ENCODE data around the gene TPD52L1. TPM values are rescaled to one million over a fixed set of nuclear protein-coding genes. Genes with fewer than 3 reads are reported as not detected.

Gene TPD52L1
- total RNA-seq, 1 donor from 2014 or later = 15.6 TPM

DNA sequence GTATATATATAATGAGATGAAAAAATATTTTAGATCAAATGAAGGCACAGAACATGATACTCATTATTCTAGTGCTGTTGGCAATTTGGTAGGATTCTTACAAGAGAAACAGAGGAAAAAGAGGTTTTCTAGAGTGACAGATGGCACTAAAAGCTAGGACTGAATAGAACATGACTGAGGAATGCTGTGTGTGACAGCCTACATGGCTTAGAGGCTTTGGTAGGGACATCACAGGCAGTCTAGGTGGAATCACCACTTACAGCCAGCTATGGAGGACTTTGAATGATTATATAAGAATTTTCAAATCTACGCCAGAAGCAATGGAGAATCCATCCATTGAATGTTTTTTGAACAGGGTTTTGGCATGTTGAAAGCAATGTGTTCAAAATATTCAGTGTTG lies 52.8 kb downstream of the TPD52L1 start:
- DNase-seq = no peak
- H3K36me3 ChIP-seq = no peaks in the 10 kb centered on the region
- H3K9me3 ChIP-seq = no peaks in the 10 kb centered on the region
- ATAC-seq = no peak
- TF ChIP-seq, protein P1, sequence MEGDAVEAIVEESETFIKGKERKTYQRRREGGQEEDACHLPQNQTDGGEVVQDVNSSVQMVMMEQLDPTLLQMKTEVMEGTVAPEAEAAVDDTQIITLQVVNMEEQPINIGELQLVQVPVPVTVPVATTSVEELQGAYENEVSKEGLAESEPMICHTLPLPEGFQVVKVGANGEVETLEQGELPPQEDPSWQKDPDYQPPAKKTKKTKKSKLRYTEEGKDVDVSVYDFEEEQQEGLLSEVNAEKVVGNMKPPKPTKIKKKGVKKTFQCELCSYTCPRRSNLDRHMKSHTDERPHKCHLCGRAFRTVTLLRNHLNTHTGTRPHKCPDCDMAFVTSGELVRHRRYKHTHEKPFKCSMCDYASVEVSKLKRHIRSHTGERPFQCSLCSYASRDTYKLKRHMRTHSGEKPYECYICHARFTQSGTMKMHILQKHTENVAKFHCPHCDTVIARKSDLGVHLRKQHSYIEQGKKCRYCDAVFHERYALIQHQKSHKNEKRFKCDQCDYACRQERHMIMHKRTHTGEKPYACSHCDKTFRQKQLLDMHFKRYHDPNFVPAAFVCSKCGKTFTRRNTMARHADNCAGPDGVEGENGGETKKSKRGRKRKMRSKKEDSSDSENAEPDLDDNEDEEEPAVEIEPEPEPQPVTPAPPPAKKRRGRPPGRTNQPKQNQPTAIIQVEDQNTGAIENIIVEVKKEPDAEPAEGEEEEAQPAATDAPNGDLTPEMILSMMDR (IDR thresholded peaks at IDR 0.05) = no peak
- no peaks in the 10 kb centered on the region for H3K27me3 ChIP-seq (ENCODE audit: low read depth)
- intact Hi-C loops (cut with DNase I) = no loop called here
- H3K27ac ChIP-seq = no peak overlapping the region
- no peak overlapping the region for H3K4me3 ChIP-seq
- peaks cover 15% of the 10 kb centered on the region for H3K4me1 ChIP-seq

DNA sequence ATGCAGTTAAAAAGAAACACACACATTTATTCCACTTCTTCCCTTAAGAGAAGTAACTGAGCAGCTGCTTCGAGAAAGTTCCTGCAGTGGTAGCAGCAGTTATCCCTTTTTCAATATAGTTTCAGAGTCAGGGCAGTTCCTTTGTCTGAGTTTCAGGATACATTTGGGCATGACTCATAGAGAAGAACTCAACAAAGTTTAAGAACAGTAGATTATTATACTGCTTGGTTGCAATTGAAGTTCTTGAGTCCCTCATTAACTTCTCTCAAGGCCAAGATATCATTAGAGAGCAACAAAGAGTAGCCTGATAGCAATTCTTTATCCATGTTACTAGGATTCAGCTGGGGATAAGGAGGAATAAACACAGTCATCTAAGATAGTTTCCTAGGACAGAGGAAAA lies 54.4 kb downstream of the TPD52L1 start:
- Histone ChIP-seq H3K4me1 (no peaks in the 10 kb centered on the region), H3K36me3 (no peaks in the 10 kb centered on the region), H3K27me3 (ENCODE audit: low read depth) (no peaks in the 10 kb centered on the region), H3K27ac (no peak overlapping the region), H3K4me3 (no peak overlapping the region), H3K9me3 (no peaks in the 10 kb centered on the region)
- ATAC-seq (no peak), DNase-seq (no peak)
- intact Hi-C loops (cut with DNase I) = no loop called here
- TF ChIP-seq, protein P1 (IDR thresholded peaks at IDR 0.05) = no peak

DNA sequence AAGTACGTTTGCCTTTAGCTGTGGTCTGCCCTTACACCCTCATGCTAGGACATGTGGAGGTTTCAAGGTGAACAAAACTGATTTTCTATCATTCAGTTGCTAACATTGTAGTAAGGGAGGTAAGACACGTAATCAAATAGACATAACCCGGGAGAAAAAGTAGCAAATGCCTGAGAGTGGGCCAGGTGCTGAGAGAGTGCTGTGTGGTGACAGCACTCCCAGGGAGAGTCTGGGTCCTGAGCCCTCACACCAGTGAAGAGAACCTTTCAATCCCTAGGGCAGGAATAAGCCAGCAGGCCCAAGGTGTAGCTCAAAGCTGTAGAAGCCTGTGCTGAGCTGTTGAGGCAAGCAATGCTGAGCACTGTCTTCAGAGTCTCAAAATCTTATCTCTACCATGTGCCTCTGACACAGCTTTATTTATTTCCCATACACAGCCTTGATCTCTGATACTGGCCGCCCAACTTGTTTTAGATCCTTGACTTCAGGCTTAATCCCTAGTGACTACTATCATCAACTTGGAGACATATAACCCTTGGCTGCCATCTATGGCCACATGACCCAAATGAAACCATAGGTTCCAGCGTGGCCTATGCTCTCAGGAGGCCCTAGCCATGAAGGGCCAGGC lies 55.2 kb downstream of the TPD52L1 start:
- H3K27ac ChIP-seq = no peak overlapping the region
- no peaks in the 10 kb centered on the region for H3K36me3 ChIP-seq
- TF ChIP-seq, protein P1 (IDR thresholded peaks at IDR 0.05) = no peak
- H3K4me1 ChIP-seq = no peaks in the 10 kb centered on the region
- no peaks in the 10 kb centered on the region for H3K9me3 ChIP-seq
- DNase-seq (no peak), ATAC-seq (no peak)
- no peak overlapping the region for H3K4me3 ChIP-seq
- no peaks in the 10 kb centered on the region for H3K27me3 ChIP-seq (ENCODE audit: low read depth)
- intact Hi-C loops (cut with DNase I) = no loop called here

DNA sequence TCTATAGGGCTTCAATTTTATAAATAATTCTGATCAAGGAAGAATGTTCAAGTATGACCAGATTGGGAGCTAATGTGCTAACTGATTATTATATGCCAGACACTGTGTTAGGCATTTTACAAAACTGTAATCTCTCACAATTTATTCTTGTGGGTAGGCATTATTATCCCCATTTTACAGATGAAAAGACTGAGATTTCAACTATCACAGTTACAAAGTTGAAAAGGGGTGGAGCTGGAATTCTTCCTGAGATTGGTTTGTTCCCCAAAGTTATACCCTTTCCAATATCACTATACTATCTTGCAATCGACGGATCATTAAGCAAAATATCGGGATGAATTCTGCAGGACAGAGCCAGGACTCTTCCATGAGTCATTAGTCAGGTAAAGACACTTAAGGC lies 57.1 kb downstream of the TPD52L1 start:
- no peak for ATAC-seq
- TF ChIP-seq, protein P1 (IDR thresholded peaks at IDR 0.05) = no peak

DNA sequence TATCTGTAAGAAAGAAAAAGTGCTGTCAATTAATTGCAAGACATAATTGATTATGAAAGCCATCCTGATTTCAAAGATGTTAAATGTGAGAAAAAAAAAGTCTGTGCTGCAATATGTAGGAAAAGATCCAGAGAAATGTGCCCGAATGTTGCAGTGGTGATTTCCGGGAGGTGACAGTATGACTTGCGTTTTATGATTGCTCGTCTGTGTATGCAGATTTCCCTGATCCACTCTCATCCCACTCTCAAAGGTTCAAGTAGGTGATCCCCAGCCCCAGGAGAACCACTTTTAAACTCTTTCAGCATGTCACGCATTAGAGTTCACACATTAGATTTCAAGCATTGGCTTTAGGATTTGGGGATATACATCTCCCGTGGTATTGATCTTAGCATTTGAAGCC lies 57.8 kb downstream of the TPD52L1 start:
- ATAC-seq (no peak), DNase-seq (no peak)
- intact Hi-C loops (cut with DNase I) = no loop called here
- H3K27me3 ChIP-seq (ENCODE audit: low read depth) = no peaks in the 10 kb centered on the region
- H3K36me3 ChIP-seq = no peaks in the 10 kb centered on the region
- no peak overlapping the region for H3K4me3 ChIP-seq
- no peaks in the 10 kb centered on the region for H3K4me1 ChIP-seq
- H3K27ac ChIP-seq = no peak overlapping the region
- H3K9me3 ChIP-seq = no peaks in the 10 kb centered on the region
- TF ChIP-seq, protein P1 (IDR thresholded peaks at IDR 0.05) = no peak

More for the DNA sequence above, 57.1 kb downstream of the TPD52L1 start:
- intact Hi-C loops (cut with DNase I) = no loop called here
- no peaks in the 10 kb centered on the region for H3K27me3 ChIP-seq (ENCODE audit: low read depth)
- H3K9me3 ChIP-seq = no peaks in the 10 kb centered on the region
- no peak for DNase-seq
- no peak overlapping the region for H3K4me3 ChIP-seq
- H3K27ac ChIP-seq = no peak overlapping the region
- no peaks in the 10 kb centered on the region for H3K4me1 ChIP-seq
- H3K36me3 ChIP-seq = no peaks in the 10 kb centered on the region
